CD4-positive, alpha-beta T cell treated with Interleukin-15 for 1 hour (primary cell): ENCODE data around the gene P2RY2.

Experiments used
- DNase-seq: peaks from one replicate; pipeline ENCODE4 v3.0.0-alpha.2; 2020

The P2RY2 gene

DNA sequence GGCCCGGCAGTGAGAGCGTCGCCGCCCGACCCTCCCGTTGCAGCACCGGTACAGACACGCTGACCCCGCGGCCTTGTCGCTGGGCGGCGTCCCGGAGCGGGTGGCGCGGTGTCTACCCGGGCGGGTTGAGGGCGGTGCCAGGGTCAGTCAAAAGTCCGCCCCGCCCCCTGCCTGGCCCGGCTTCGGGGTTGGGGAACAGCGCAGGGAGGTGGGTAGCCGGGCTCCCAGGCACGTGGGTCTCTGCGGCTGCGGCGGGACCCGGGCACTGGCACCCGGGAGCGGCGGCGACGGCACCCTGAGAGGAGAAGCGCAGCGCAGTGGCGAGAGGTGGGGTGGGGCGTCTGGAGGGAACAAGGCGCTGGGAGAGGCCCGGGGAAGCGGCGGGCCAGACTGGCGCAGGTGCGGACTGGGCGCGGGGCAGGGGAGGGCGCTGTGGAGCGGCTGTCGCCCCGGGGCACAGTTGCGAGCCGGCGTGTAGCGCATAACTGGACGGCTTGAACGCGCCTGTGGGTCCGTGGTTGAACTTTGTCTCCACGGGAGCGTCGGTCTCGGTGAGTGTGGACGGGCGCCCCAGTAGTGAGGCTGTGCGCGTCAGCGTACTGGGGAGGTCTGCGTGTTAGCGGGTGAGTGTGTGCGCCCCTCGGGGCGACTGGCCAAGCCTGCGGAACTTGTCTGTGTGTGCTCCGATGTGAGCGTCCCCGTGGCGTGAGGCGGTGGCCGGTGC lies at the start of gene P2RY2:
TSS of gene P2RY2 (plus strand) at position 176 of the 724 bp plus-strand sequence. CDS start 15,879 bp downstream, outside the sequence.
- DNase-seq: peak; percentile 66

DNA sequence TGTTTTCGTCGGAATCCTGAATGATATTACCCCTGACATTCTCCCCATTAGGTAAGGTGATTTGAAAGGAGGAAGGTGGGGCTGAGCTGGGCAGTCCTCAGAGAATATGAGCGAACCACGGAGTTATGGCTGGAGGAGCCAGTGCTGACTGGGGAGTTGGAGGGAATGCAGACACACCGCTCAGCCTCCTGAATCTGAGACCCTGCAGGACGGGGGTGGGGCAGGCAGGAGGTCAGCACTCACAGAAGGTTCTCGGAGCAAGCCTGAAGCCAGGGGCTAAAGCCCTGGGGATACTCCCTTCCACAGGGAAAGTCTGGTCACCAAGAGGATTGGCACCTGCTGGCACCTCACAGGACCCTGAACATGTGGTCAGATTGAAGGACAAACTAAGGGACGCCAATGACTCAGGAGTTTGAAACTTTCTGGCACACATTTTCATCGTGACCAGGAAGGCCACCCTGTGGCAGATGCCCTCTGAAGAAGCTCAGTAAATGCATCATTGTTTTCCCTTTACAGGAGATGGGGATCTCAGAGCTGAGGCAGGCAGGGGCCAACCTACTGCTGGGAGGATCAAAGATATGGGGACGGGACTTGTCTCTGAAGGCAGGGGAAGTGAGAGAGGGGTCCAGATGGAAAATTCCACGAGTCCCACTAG lies 49.0 kb upstream of the P2RY2 start:
- DNase-seq: peak; percentile 6

DNA sequence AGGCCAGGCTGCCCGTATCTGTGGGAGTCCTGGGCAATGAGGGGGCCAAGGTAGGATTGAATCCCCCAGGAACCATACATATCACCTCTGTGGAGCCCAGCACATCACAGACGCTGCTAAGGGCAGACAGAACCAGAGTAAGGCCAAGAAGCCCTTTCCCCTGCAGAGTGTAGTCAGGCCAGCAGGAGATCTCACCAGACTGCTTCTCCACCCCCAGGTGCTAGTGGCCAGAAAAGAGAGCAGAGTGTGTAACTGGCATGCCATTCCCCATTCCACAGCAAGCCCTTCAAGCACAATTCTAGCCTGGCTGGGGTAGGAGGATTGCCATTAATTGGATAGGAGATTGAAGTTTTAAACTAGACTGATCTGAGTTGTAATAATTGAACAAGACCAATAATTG lies 47.9 kb upstream of the P2RY2 start:
- DNase-seq: no peak

DNA sequence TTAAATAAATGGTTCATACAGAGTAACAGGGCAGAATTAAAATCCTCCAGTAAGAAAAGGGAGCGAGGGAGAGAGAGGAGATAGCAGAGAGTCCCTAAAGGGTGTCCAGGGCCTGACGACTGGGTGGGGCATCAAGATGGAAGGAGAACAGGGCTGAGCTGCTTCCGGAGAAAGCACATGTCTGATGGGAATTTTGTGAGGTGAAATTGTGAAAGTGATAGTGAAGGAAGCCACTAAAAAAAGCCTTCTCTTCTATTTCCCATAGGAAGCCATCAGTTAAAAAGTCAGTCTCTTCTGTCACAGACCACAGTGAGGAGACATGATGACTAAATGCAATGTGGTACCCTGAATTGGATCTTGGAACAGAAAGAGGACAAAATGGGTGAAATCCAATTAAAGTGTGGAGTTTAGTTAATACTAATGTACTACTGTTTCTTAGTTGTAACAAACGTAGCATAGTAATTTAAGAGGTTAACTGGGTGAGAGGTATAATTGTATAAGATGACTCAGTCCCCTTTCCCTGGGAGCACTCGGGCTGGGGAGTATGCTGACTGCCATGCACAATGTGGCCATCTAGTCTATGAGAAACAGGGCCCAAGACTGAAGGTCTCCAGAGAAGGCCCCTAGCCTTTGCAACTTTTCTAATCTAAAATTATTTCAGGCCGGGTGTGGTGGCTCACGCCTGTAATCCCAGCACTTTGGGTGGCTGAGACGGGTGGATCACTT lies 46.5 kb upstream of the P2RY2 start:
- no peak for DNase-seq

DNA sequence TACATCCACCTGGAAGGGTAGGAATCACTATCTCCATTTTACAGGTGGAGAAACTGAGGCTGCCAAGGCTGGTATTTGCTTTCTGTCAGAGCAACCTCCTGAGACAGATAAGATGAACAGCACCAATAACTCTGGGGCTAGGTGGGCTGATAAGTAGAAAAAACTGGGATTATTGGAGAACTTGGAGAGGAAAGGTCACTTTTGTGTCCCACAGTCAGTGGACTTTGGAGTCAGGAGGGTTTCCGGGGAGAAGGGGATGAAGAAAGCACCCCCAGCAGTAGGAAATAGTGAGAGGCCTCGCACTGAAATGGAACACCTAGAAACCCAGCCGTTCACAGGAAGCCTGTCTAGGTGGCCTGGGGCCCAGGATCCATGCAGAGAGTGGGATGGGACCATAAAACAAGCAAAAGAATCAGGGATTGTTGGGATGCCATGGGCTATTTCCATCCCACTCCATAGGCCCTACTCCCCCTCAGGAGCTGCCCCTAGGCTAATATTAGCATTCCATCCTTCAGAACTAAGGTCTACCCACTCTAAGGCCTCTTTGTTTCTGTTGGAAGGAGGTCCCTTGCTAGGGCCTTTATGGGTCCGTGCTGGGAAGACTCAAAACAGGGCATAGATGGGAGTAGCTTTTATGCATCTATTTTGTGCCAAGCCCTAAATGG lies 45.0 kb upstream of the P2RY2 start:
- peak; percentile 12 for DNase-seq

DNA sequence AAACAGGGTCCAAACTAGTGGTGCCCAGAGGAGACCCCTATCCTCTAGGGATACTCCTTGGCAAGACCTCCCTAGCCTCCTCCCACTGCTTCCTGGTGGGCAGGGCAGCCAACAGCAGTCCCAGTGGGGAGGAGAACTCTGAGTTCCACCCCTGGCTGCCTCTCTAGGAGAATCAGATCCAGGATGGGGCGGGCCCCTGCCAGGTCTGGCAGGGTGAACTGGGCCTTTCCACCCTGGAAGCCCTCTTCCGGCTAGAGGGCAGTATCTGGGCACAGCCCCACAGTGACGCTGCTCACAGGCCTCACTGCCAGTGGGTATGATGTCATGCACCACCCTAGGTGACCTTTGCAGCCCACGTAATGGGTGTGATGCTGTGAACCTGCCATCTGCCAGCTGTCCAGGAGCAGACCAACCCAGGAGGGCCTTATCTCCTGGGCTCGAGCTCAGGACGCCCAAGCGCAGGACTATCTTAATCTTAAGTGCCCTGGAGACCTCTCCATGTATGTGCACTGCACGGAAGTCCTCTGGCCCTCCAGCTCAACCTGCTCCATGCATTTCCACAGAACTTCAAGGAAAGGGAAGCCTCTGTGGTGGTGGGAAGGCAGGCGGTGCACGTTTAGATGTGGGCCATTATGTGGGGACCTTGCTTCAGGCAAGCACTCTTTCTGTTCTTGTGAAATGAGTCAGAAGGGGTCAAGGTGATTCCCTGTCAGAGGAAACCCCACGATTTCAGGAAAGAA lies 44.2 kb upstream of the P2RY2 start:
- peak; percentile 4 for DNase-seq

DNA sequence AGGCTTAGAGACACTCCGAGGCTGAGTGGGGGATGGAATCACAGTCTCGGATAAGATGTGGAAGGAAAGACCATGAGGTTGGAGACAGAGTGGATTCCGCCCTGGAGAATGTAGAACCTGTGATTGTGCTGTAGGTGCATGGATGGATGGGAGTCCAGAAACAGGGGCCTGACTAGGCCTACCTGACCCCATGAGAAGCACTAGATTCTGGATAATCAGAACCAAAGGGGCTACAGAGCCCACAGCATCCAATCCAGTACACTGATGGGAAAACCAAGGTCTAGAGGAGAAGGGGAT lies 43.6 kb upstream of the P2RY2 start:
- DNase-seq: no peak

DNA sequence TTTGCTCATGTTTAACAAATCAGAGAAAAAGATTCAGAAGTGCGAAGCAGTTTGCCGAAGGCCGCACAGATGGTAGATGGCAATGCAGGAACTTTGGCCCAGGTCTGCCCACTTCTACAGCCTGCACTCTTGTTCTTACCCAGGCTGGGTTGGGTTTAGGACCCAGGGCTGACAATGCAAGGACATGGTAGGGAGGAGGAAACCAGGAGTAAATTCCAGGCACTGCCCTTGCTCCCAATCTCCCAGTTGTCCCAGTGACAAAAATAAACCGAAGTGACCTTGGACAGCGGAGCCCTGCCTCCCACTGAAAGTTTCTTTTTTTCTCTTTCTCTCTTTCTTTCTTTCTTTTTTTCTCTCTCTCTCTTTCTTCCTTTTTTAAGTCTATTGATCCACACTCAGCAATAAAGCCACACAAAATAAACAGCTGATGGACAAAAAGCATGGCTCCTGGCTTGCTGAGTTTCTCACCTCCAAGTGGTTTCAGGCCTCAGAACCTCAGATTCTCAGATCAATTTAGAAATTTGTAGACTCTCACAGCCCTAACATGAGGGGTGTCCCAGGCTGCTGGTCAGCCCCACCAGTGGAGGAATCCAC lies 42.4 kb upstream of the P2RY2 start:
- DNase-seq: no peak

DNA sequence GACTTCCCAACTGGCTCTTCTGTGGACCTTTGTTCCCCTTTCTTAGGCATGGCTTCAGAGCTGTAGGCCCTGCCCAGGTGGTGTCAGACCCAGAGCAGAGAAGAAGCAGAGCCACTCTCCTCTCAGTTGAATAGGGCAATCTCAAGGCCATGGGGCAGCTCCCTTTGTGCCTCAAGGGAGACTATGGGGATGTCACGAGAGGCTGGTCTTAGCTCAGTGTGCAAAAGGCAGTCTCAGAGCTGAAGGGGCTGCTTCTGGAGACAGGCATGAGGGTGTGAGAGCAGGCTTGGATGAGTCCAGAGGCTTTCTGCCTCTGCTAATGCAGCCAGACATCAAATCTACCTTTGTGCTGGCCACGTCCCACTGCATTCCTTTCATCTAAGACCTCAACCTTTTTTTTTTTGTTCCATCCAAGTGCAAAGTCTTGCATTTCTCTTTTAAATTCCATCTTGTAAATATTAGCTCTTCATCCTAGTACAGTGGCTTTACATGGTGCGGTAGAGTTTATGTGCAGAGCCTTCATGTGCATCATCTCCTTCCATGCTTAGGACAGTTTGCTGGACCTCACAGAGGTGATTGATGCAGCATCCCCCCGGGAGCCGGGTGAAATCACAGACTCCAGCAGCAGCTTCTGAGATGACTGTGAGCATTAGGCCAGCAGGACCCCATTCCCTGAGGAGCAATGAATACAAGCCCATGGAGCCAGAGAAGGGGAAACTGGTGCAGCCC lies 41.8 kb upstream of the P2RY2 start:
- DNase-seq: no peak

DNA sequence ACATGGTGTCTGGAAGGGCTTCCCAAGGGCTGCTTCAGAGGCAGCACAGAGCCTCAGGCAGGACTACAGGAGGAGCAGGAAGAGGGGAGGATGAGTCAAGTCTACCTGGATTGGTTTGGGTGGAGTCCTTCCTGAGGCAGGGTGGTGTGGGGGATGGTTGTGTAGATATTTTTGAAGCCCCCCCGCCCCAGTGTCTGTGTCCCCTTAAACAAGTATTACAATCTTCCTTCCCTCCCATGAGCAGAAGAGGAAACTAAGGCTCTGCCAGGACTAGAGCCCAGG lies 41.3 kb upstream of the P2RY2 start:
- no peak for DNase-seq

DNA sequence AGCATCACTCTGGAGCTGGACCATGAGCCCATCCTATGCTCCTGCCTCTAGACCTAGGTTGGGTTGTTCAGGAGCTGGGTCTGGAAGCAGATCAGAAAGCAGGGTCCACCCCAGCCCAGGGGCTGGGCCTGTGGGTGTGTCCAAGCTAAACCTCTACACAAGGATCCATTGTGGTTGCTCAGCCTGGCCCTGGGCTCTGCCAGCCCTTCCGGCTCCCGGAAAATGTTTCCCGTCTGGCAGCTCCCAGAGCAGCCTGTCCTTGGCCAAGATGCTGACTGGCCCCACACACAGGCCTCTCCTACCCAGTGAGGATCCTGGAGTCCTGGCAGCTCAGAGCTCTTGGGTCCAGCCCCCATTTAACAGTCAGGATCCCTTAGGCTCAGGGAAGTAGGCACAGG lies 40.7 kb upstream of the P2RY2 start:
- DNase-seq: no peak

DNA sequence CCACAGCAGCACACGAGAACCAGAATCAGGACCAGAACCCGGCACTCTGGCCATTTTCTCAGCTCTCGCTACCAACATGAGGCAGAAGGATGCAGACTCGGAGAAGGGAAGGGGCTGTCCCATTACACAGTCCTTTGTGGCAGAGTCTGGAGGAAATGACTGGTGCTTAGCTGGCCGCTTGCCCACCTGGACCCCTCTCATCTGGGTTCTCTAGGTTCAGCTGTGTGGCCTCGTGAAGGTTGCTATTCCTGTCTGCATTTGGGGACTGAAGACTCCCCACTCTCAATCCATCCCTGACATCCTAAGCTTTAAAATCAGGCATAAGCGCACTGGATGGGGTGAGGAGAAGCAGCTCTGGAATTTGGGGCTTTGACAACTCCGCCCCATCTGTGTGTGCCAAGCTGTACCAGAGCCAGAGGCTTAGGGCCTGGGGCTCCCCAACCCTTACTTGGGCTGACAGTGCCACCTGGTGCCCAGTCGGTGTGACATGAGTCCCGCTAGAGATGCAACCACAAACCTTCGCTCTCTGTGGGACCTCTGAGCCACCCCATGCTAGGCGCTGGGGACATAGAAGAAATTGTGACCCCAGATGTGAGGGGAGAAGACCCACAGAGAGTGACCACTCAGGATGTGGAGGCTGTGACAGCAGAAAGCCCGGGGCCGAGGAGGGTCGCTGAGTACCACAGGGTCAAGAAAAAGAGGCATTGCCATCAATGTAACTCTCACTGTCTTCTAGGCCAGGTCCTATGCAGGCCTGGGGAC lies 40.1 kb upstream of the P2RY2 start:
- peak; percentile 84 for DNase-seq

DNA sequence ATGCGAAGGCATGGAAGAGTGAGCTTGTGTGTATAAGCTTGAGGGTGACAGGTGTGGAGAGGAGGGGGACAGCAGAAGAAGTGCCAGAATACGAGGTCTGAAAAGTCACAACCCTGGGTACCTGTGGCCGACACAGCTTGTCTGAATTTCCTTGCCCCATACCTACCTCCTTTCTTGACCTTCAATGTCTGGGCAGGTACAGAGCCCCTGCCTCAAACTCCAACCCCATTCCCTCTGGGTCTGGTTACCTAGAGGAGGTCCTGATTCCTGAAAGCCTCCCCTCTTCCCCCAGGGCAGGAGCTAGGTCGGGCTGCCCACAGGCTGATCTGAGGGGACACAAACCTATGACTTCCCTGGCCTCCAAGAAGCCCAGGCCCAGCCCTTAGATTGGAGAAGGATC lies 39.4 kb upstream of the P2RY2 start:
- DNase-seq: no peak

DNA sequence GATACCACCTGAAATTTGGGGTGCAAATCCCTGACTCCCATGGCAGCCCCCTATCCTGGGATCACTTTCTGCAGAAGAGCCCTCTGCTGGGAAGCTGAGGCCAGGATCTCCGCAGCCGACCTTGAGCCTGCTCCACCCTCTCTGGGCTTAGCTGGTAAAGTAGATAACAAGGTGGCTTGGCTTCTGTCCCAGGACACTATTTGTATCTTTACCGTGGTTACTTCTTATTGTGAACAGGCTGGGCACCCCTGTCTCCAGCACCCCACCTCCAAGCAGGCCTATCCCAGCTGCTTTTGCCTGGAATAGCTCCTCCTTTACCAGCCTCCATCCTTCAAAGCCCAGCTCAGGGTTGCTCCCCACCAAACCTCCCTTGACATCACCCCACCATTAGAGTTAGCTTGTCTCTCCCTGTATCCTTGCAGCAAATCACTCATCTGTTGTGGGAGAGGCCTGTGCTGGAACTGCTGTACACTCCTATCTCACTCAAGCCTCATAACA lies 35.2 kb upstream of the P2RY2 start:
- DNase-seq: no peak

DNA sequence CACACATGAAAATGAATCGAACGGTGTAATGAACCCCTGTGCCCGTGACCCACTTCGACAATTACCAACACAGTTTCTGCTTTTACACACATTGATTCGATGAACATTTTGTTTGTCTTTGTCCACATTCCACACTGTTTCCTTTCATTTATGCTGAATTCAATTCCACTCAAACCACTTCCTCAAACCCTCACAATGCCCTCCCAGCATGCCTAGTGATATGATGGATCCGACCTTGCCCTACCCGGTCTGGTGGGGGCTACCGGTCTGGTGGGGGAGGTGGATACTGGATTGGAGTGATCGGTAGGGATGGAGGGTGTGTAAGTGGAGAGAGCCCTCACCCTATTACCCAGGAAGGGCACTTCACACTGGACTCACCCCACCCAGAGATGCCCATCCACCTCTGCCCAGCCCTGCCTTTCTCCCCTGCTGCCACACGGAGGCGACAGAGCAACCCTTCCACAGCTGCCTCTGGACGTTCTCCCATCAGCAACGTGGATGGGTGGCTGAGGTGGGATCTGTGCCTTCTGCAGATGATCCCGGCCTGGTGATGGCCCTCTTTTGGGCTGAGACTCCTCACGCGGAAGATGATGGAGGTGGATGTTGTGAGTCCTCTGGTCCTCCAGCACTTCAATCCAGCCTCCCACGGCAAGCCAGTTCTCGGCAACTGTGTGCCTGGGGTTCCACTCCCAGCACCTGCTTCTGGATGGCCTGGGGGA lies 33.0 kb upstream of the P2RY2 start:
- DNase-seq: peak; percentile 51

DNA sequence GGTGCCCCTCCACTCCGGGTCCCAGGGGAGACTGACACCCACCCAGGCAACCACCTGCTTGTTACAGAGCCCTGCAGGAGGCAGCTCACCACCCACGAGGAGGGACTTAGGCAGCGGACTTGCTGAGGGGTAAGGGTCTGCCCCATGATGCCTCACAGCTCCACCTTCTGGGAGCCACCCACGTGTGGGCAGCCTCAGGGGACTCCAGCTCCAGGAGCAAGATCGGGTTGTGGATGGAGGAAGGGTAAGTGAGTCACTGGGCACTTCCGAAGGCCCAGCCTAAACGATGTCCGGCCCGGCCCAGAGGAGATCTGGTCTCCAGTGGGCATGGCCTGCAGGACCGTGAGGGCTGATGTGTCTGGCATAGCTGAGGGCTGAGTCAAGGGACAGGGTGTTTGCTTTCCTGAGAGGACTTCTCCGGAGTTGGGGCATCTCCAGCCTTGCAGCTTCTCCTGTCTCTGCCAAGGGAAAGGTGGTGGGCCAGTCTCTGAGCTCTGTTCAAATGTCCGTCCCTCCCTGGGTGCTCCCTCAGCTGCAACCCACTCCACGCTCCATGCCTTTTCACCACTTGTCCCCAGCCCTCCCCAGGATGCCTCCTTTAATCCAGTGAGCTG lies 32.3 kb upstream of the P2RY2 start:
- DNase-seq: peak; percentile 29

DNA sequence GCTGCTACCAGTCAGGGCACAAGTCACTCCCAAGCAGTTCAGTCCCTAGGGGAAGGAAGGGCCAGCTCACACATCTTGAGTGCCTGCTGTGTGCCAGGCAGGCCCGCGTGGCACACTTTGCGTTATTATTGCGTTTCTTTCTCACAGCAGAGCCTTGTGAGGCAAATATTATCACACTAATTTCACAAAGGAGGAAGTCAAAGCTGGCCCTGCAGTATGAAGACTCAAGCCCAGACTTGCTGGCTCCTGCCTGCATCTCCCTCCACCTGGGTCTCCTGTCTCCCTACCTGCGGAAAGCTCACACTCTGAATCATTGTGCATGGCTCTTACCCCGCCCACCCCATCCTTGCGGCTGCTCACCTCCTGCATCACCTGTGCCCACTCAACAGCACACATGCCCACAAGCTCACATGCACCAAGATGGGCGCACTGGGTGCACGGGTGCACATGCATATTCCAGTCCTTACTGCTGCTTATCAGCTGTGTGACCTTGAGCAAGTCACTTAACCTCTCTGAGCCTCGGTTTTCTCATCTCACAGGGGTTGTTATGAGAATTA lies 31.7 kb upstream of the P2RY2 start:
- no peak for DNase-seq

DNA sequence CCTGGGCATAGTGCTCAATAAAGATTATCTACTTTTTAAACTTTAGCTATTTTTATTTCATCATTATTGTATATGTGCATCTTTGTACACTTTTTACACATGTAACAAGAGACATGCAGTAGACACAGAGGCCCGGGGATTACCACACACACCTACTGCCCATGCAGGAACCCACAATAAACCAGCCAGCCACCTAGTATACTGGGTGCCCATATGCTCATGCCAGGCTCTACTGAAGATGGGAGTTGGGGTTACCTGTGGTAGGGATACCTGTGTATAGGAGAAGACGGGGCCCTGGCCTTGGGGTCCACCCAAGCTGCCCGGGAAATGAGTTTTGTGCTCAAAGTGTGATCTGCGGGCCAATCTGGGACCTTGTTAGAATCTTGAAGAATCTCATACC lies 31.2 kb upstream of the P2RY2 start:
- no peak for DNase-seq

DNA sequence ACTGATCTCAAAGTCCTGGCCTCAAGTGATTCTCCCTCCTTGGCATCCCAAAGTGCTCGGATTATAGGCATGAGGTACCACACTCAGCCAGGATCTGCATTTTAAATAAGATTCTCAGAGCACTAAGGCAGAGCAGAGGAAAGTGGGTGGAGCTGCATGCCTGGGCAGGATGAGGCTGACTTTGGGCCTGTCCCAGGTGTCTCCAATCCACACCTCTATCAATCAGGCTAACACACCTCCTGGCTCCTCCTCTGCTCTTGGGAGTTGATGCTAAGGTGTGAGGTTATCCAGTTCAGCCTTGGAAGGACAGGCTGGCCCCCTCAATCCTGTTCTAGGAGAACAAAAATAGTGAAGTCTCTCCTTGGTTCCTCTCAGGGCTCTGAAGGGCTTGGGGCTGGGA lies 30.2 kb upstream of the P2RY2 start:
- no peak for DNase-seq

DNA sequence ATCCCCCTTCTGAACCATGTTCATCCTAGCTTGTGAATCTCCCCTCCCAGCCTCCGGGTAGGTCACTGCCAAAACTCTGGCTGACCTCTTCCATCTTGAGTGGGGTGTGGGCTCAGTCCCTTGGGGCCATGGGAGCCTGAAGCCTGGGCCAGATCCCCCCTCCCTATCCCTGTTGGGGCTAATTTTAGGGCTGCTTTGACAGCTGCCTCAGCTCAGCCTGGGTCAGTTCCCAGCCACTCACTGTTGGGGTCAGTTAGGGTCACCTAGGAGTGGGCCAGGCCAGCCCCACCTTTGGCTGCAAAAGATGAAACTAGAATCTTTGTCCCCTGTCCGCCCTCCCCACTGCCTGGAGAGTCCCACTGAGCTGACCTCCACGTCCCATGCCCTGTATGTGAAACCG lies 29.8 kb upstream of the P2RY2 start:
- DNase-seq: no peak
